SU-DHL-6 (cell line): ENCODE measurements around the gene NAA80.

Source experiments
- EZH2phosphoT487 ChIP-seq: fragments of 200-600 bp; sonication (generic), shearing (Covaris generic); conservative IDR thresholded peaks from 2 replicates; pipeline ENCODE4 v1.6.1; 2018; ENCODE audit warnings: mild to moderate bottlenecking, antibody characterized with exemption, low read length, moderate library complexity, mixed read lengths
- TF ChIP-seq, protein P1 (sequence below): fragments of 200-600 bp; sonication (generic); IDR thresholded peaks from one replicate; pipeline ENCODE4 v1.5.1; 2017; ENCODE audit warnings: antibody characterized with exemption, mild to moderate bottlenecking, low read length, moderate library complexity; ENCODE audit not compliant: insufficient read depth, poor library complexity, severe bottlenecking

DNA sequence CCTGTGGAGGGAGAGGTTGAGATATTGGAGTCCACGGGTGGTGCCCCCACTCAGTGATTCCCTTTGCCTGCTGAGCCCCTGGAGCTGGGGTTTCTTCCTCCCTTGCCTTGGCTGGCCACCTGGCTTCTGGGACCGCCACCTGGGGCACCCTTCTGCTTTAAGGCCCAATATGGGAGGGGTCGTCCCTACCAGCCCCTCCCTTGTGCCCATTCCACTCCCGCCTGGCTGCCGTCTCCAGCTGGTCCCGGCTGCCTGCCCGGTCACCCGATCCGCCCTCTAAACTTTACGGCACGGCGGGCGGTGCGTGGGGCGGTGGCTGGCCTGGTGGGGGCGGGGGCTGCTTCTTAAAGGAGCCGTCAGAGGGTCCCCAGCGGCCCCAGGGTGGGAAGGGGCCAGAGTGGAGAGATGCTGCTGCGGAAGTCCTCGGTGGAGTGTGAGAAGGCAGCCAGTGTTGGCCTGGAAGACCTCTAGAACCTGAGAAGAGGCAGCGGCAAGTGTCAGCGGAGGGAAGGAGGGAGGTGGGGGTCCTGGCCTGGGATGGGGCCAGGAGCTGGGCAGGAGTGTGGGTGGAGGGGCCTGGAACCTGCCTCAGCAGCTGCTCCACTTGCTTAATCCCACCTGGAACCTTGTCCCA, 31.8 kb downstream of the NAA80 start:
- TF ChIP-seq, protein P1, sequence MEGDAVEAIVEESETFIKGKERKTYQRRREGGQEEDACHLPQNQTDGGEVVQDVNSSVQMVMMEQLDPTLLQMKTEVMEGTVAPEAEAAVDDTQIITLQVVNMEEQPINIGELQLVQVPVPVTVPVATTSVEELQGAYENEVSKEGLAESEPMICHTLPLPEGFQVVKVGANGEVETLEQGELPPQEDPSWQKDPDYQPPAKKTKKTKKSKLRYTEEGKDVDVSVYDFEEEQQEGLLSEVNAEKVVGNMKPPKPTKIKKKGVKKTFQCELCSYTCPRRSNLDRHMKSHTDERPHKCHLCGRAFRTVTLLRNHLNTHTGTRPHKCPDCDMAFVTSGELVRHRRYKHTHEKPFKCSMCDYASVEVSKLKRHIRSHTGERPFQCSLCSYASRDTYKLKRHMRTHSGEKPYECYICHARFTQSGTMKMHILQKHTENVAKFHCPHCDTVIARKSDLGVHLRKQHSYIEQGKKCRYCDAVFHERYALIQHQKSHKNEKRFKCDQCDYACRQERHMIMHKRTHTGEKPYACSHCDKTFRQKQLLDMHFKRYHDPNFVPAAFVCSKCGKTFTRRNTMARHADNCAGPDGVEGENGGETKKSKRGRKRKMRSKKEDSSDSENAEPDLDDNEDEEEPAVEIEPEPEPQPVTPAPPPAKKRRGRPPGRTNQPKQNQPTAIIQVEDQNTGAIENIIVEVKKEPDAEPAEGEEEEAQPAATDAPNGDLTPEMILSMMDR, result no peak
- TF ChIP-seq EZH2phosphoT487, result no peak
